Measurements from ENCODE around the gene KLF13. TPM values are rescaled to one million over a fixed set of nuclear protein-coding genes. Genes with fewer than 3 reads are reported as not detected.

Gene KLF13
- polyA plus RNA-seq, 1 experiment, result 16.8 TPM

- DNase-seq (ENCODE audit: low read depth, low spot score), result no peak
- Histone ChIP-seq H3K27me3 (ENCODE audit: control insufficient read depth, insufficient read depth, low read length) (no peaks in the 10 kb centered on the region), H3K27ac (ENCODE audit: low read depth, low read length) (no peak overlapping the region), H3K9me3 (ENCODE audit: control insufficient read depth, insufficient read depth, low read length) (no peaks in the 10 kb centered on the region; the same call in 1 of the 2 replicates), H3K4me3 (ENCODE audit: low read depth, low read length) (no peak overlapping the region)
- ChIA-PET POLR2A (no interaction called here), CTCF (interaction anchor here (1.5 kb wide), 1 partner anchor 126 kb away, joined by 6 read pairs; no protein-coding TSS in a partner anchor)
- no peak for TF ChIP-seq CTCF (IDR thresholded peaks at IDR 0.05; ENCODE audit: low read depth, low read length)
Observed at GRCh38 chr15:31362886-31363285, 36.3 kb downstream of the KLF13 start.

GRCh38 chr15:31364301-31365031 lies 37.8 kb downstream of the KLF13 start:
- Histone ChIP-seq H3K27me3 (ENCODE audit: control insufficient read depth, insufficient read depth, low read length) (no peaks in the 10 kb centered on the region), H3K27ac (ENCODE audit: low read depth, low read length) (no peak overlapping the region), H3K9me3 (ENCODE audit: control insufficient read depth, insufficient read depth, low read length) (no peaks in the 10 kb centered on the region; the same call in 1 of the 2 replicates), H3K4me3 (ENCODE audit: low read depth, low read length) (no peak overlapping the region)
- CTCF ChIA-PET, result interaction anchor here (0.6 to 4.1 kb wide), 2 partner anchors 124 to 220 kb away, joined by 9 to 63 read pairs; no protein-coding TSS in a partner anchor
- POLR2A ChIA-PET, result interaction anchor here (1.7 kb wide), 1 partner anchor 11 kb away, joined by 5 read pairs; no protein-coding TSS in a partner anchor
- no peak for TF ChIP-seq CTCF (IDR thresholded peaks at IDR 0.05; ENCODE audit: low read depth, low read length)
- no peak for DNase-seq (ENCODE audit: low read depth, low spot score)

GRCh38 chr15:31365032-31365654 lies 38.5 kb downstream of the KLF13 start:
- no peak for TF ChIP-seq CTCF (IDR thresholded peaks at IDR 0.05; ENCODE audit: low read depth, low read length)
- ChIA-PET CTCF (interaction anchor here (0.6 to 4.1 kb wide), 5 partner anchors 15 to 441 kb away, joined by 4 to 63 read pairs (median 7); no protein-coding TSS in a partner anchor), POLR2A (interaction anchor here (1.7 kb wide), 1 partner anchor 11 kb away, joined by 5 read pairs; no protein-coding TSS in a partner anchor)

GRCh38 chr15:31365655-31366127 lies 39.1 kb downstream of the KLF13 start:
- Histone ChIP-seq H3K9me3 (ENCODE audit: control insufficient read depth, insufficient read depth, low read length) (no peaks in the 10 kb centered on the region; the same call in 1 of the 2 replicates), H3K4me3 (ENCODE audit: low read depth, low read length) (no peak overlapping the region), H3K27me3 (ENCODE audit: control insufficient read depth, insufficient read depth, low read length) (no peaks in the 10 kb centered on the region), H3K27ac (ENCODE audit: low read depth, low read length) (no peak overlapping the region)
- POLR2A ChIA-PET, result interaction anchor here (1.7 kb wide), 1 partner anchor 12 kb away, joined by 5 read pairs; no protein-coding TSS in a partner anchor
- CTCF ChIA-PET, result interaction anchor here (0.6 to 4.1 kb wide), 8 partner anchors 16 to 441 kb away, joined by 3 to 63 read pairs (median 4); no protein-coding TSS in a partner anchor
- DNase-seq (ENCODE audit: low read depth, low spot score), result peak; percentile 26
- peak; percentile 44 for TF ChIP-seq CTCF (IDR thresholded peaks at IDR 0.05; ENCODE audit: low read depth, low read length)

More at GRCh38 chr15:31365032-31365654, 38.5 kb downstream of the KLF13 start:
- no peak for DNase-seq (ENCODE audit: low read depth, low spot score)
- Histone ChIP-seq H3K27ac (ENCODE audit: low read depth, low read length) (no peak overlapping the region), H3K9me3 (ENCODE audit: control insufficient read depth, insufficient read depth, low read length) (no peaks in the 10 kb centered on the region; the same call in 1 of the 2 replicates), H3K4me3 (ENCODE audit: low read depth, low read length) (no peak overlapping the region), H3K27me3 (ENCODE audit: control insufficient read depth, insufficient read depth, low read length) (no peaks in the 10 kb centered on the region)

Measured in AG04450 (cell line).